ENCODE results near the gene IGSF22. TPM values are rescaled to one million over a fixed set of nuclear protein-coding genes. Genes with fewer than 3 reads are reported as not detected.

Gene IGSF22
- total RNA-seq, 2 experiments from 2014 or later: 0.48 to 0.92 TPM

DNA sequence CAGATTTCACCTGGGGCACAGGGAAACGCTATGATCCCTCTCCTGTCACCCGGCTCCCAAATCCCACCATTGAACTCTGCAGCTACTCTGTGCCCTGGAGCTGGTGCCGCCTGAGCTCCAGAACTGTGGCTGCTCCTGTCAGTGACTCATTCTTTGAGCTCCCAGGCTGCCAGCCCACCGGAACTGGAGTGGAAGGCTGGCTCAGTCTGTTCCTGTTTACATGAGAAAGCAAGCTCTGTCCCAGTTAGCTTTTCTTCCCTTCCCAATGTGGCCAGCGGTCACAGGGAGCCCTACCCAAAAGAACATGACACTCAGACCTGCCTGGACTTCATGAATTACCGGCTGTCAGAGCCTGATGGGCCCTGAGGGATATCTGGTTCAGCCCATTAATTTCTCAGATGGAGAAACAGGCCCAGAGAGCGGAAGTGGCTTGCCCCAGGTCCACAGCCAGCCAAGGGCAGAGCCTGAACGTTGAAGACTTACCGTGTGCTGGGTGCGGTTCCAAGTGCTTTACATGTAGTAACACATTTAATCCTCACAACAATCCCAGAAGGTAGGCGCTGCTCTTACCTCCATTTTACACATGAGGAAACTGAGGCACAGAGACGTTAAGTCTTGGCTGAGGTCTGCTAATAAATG lies 23.8 kb upstream of the IGSF22 start:
- ChIA-PET POLR2A (no interaction called here), CTCF (no interaction called here)

- ChIA-PET CTCF (no interaction called here), POLR2A (no interaction called here)
Observed at GRCh38 chr11:18748766-18749365, 22.9 kb upstream of the IGSF22 start.

DNA sequence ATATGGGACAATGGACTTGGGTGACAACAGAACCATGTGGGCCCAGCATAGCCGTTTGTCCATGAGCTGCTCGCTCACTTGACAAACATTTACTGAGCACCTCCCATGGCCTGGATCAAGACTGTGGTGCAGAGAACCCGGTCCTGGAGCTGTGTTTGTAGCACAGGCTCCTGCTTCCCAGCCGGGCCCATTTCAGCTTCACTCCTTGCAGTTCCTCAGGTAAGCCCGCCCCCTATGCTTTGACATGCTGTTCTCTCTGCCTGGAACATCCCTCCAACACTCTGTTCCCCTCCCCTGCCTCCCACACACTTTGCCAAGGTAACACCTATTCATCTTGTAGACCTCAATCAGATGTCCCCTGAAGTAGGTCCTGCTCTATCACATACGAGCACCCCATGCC lies 19.3 kb upstream of the IGSF22 start:
- POLR2A ChIA-PET: no interaction called here
- CTCF ChIA-PET: interaction anchor here (1.7 kb wide), 1 partner anchor 13 kb away, joined by 4 read pairs; no protein-coding TSS in a partner anchor

- POLR2A ChIA-PET: no interaction called here
- CTCF ChIA-PET: interaction anchor here (0.5 to 1.5 kb wide), 2 partner anchors 33 to 397 kb away, joined by 3 read pairs; no protein-coding TSS in a partner anchor
Observed at GRCh38 chr11:18743900-18744514, 18.0 kb upstream of the IGSF22 start.

GRCh38 chr11:18743365-18743764 lies 17.4 kb upstream of the IGSF22 start:
- POLR2A ChIA-PET: no interaction called here

DNA sequence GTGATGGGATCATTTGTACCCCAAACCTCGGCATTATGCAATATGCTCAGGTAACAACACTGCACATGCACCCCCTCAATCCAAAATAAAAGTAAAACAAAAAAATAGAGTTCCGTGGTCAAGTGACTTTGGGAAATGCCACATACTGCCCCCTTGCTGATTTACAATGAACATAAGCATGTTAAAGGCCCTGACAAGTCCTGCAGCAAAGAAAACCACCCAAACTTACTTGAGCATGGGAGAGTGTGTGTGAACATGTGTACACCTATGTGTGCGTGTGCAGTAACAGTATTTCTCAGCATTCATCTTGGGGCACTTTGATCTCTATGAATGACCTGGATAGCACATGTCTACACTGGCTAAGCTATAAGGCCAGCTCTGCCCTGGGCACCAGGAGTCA lies 15.8 kb upstream of the IGSF22 start:
- CTCF ChIA-PET: interaction anchor here (1.2 to 1.5 kb wide), 2 partner anchors 12 to 14 kb away, joined by 3 to 4 read pairs; no protein-coding TSS in a partner anchor
- POLR2A ChIA-PET: no interaction called here

More at GRCh38 chr11:18743365-18743764, 17.4 kb upstream of the IGSF22 start:
- CTCF ChIA-PET: interaction anchor here (0.5 to 1.5 kb wide), 2 partner anchors 33 to 397 kb away, joined by 3 read pairs; no protein-coding TSS in a partner anchor

DNA sequence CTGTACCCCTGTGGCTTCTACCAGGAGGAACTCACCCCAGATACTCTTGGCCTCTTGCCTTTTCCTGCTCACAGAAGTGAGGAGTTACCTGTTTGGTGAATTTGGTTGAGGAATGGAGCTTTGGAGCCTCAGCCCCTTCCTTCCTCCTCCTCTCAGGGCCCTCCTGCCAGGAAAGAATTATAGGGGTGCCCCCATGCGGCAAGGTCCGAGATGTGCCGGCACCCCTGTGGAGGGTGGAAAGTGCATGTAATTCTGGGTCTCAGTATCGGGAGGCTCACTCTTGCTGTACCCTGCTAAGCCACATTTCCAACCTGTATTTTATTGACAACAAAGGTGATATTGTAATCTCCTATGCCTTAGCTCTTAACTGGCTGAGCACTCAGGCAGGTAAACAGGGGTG lies 13.7 kb upstream of the IGSF22 start:
- CTCF ChIA-PET: interaction anchor here (1.0 to 1.8 kb wide), 3 partner anchors 8 to 17 kb away, joined by 3 to 7 read pairs (median 4); no protein-coding TSS in a partner anchor
- POLR2A ChIA-PET: interaction anchor here (0.9 kb wide), 1 partner anchor 214 kb away, joined by 3 read pairs; no protein-coding TSS in a partner anchor

DNA sequence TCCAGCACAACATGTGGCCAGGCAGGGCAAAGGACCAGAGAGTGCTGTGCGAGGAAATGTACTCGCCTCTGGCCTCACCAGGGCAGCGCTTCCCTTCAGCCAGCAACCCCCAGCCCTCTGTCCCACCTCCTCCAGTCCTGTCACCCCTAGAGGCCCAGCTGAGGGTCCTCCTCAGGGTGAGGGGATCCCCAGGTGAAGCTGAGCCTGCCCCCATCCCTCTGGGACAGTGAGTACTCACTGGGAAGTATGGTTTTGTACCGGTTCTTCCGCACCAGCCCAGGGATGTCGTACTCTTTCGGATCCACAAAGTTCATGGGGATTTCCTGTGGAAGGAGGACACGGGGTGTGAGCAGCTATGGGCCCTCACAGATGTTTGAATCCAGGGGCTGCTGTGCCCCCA lies 11.7 kb upstream of the IGSF22 start:
- ChIA-PET POLR2A (no interaction called here), CTCF (interaction anchor here (1.6 kb wide), 1 partner anchor 10 kb away, joined by 5 read pairs; no protein-coding TSS in a partner anchor)

DNA sequence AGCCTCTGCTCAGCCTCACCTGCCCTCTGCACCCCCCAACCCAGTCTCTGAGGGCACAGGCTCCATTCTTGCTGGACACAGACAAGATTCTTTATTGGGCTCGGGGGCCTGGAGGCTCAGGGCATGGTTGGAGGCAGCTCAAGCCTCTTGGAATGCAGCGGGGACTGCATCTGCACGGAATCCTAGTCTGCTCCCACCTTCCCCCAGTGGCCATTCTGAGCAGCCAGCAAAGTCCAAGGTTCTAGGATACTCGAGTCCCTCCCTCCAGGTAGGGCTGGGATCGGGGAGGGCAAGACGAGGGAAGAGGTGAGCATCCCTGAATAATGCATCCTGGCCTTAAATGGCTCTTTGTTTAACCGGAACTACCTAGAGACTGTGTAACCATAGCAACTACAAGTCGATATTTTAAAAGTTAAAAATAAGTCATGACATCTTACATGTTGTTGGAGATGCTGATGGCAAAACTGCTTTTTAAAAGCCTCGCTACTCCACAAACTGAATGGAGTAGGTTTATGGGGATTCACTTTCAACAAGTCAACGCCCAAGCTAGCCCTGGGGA lies 10.7 kb upstream of the IGSF22 start:
- ChIA-PET CTCF (interaction anchor here (1.6 kb wide), 1 partner anchor 9 kb away, joined by 5 read pairs; no protein-coding TSS in a partner anchor), POLR2A (no interaction called here)

GRCh38 chr11:18733202-18733601 lies 7.2 kb upstream of the IGSF22 start:
- POLR2A ChIA-PET: no interaction called here
- CTCF ChIA-PET: interaction anchor here (1.7 kb wide), 1 partner anchor 11 kb away, joined by 6 read pairs; no protein-coding TSS in a partner anchor

DNA sequence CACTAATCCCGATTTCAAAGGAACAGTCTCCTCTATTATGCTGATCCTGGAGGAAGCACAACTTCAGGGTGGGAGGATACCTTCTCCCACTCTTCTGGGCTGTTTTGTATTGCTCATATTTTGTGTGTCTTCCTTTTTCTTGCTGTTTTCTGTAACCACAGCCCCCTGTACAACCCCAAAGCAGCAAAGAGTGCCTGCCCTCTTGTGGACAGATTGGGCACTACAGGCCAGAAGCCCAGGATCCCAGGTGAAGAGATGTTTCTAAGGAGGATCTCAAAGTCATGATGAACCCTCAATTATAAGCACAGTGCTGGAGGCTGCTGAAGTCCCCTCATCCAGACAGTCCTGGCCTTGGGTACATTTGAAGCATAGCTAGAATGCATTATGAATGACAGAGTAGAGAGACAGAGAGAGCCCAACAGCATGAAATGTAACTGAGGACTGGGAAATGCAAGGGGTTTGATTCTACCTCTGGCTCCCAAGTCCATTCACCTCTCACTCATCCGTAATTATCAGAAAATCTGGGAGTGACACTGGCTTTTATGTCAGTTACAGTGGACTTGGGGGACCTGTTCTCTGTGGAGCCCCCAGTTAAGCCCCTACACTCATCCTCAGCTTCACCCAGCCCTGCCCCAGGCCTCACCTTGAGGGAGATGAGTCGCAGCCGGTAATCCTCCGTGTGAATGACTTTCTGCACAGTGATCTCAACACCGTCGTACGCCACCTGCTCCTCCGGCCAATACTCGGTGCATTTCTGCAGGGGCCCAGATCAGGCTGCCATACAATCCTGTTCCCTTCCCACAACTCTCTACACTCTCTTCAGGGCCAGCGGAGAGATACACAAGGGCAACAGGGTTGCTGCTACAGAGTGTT lies 6.2 kb upstream of the IGSF22 start:
- ChIA-PET POLR2A (no interaction called here), CTCF (interaction anchor here (0.9 to 1.8 kb wide), 8 partner anchors 8 to 98 kb away, joined by 3 to 7 read pairs (median 4); partner anchors contain the start of gene SPTY2D1)

GRCh38 chr11:18731441-18731840 lies 5.5 kb upstream of the IGSF22 start:
- CTCF ChIA-PET: interaction anchor here (0.6 to 1.8 kb wide), 11 partner anchors 9 to 276 kb away, joined by 3 to 7 read pairs (median 4); partner anchors contain the start of genes LDHAL6A and SPTY2D1
- POLR2A ChIA-PET: no interaction called here

DNA sequence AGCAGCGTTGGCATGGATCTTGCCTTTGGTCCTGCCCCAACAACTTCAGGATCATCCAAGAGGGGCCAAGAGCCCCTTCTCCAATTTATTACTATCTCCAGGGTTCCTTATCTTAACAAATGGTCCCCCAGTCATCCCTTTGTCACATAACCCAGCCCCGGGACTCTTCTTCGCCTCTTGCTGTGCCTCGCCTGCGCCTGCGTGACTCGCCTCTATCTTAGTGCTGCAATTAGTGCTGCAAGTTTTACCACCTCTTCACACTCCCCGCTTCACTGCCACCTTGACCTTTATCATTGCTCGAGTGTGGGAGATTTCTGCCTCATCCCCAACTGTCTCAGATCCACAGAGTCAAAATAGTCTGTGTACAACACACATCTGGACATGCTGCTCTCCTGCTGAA lies 4.0 kb upstream of the IGSF22 start:
- POLR2A ChIA-PET: no interaction called here

DNA sequence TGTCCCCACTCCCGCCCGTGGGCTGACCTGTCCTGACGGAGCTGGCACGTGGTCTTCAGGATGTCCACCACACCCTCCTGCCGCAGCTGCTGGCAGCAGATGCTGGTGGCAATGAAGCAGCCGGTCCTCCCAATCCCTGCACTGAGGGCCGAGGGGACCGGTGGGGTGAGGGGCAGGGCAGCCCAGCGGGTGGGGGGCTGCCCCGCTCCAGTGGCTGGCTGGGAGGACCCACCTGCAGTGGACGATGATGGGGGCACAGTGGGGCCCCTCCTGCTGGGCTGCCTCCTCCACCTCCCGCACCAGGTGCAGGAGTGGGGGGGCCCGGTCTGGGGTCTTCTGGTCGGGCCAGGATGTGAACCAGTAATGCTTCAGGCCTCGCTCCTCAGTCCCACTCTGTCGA lies 3.4 kb upstream of the IGSF22 start:
- ChIA-PET POLR2A (no interaction called here), CTCF (interaction anchor here (1.2 kb wide), 1 partner anchor 35 kb away, joined by 3 read pairs; no protein-coding TSS in a partner anchor)

More for the DNA sequence above, 4.0 kb upstream of the IGSF22 start:
- CTCF ChIA-PET: interaction anchor here (1.5 kb wide), 1 partner anchor 189 kb away, joined by 7 read pairs; no protein-coding TSS in a partner anchor

GRCh38 chr11:18728658-18729057 lies 2.7 kb upstream of the IGSF22 start:
- ChIA-PET CTCF (interaction anchor here (1.2 to 1.6 kb wide), 6 partner anchors 9 to 36 kb away, joined by 3 to 5 read pairs (median 4); no protein-coding TSS in a partner anchor), POLR2A (no interaction called here)

DNA sequence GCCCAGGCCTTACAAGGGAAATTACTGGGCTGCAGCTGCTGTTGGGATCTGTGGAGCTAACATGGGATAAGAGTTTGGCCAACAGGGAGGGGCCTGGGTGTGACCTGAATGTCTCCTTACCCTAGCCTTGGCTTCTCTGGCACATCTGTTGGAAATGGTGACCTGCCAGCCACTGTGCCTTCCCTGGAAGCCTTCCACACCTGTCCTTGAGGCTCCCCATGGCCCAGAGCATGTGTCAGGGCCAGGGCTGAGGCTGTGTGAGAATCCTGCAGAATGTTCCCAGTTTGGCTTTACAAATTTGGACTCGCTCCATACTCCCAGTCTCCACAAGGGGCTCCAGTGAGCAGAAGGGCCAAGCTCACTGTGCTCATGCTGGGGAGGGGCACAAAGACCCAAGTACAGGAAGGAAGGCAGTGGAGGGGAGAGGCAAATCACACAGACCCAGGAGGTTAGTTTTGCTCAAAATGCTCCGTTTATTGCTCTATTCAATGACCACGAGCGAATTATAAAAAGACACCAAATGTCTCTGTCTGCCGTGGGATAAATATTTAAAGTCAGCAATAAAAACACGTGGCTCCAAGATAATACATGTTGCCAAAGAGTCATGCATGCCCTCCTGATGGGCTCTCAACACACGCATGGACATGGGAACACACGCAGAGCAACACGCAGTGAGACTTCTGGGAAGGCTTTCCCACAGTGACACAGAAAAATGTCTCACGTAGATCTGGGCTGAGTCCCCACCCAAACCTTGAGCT lies 1.7 kb upstream of the IGSF22 start:
- POLR2A ChIA-PET: no interaction called here
- CTCF ChIA-PET: interaction anchor here (1.0 to 1.6 kb wide), 6 partner anchors 9 to 200 kb away, joined by 3 to 5 read pairs (median 4); no protein-coding TSS in a partner anchor

DNA sequence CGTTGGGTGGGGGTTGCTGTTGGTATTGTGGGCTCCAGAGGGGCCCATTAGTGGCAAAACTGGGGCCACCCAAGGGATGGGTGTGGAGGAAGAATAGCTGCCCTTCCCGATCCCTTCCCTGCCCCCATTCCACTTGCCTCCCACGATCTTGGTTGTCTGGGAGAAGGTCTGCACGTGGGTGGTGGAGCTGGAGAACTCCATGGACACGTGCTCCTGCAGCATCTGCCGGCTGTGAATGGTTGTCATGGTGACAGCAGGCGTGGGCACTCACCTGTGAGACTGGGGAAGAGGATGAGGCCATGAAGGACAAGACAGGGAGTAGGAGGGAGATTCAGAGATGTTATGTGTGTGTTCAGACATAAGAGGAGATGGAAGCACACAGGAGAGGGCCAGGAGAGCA lies 2.0 kb downstream of the IGSF22 start:
- POLR2A ChIA-PET: interaction anchor here (0.8 kb wide), 1 partner anchor 95 kb away, joined by 4 read pairs; no protein-coding TSS in a partner anchor
- CTCF ChIA-PET: interaction anchor here (1.1 kb wide), 1 partner anchor 42 kb away, joined by 3 read pairs; no protein-coding TSS in a partner anchor

DNA sequence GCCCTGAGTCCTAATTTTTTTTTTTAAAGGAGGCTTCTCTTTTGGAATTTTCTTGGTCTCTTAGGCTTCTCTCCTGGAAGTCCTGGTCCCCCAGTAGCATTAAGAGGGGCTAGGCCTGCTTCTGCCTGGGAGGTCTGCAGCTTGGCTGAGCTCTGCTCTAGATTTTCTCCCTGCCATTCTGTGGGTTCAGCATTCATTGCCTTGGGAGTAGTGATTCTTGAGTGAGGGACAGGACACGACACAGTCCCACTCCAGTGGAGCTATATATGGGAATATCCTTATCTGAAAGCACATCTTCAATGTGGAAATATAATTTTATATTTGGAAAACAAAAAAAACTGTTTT lies 3.7 kb downstream of the IGSF22 start:
- ChIA-PET CTCF (interaction anchor here (0.6 to 2.7 kb wide), 15 partner anchors 9 to 218 kb away, joined by 3 to 10 read pairs (median 5); partner anchors contain the start of genes SPTY2D1 and TMEM86A), POLR2A (interaction anchor here (0.6 to 1.2 kb wide), 2 partner anchors 134 to 196 kb away, joined by 3 read pairs; partner anchors contain the start of genes TSG101 and UEVLD)

All from activated CD8-positive, alpha-beta memory T cell treated with anti-CD3 and anti-CD28 coated beads for 36 hours (primary cell).